GM12891 (cell line): ENCODE measurements around the gene TGM2.

ENCODE experiments used
- POLR2A ChIP-seq: IDR thresholded peaks from 2 replicates; pipeline ENCODE4 v1.6.1; 2011; ENCODE audit warnings: low read depth, low read length, control low read depth
- POLR2AphosphoS5 ChIP-seq: IDR thresholded peaks from 2 replicates; pipeline ENCODE4 v1.6.1; 2011; ENCODE audit warnings: low read depth, low read length, control low read depth
- SPI1 ChIP-seq: IDR thresholded peaks from 2 replicates; pipeline ENCODE4 v1.6.1; 2011; ENCODE audit warnings: low read depth, low read length, control low read depth
- TAF1 ChIP-seq: IDR thresholded peaks from 2 replicates; pipeline ENCODE4 v1.6.1; 2011; ENCODE audit warnings: low read depth, low read length, control low read depth

GRCh38 chr20:38161412-38161774 is 3.7 kb downstream of the TGM2 start:
- no peak for TF ChIP-seq POLR2A
- no peak for TF ChIP-seq POLR2AphosphoS5
- no peak for TF ChIP-seq TAF1
- no peak for TF ChIP-seq SPI1
